ENCODE results near the gene TMEFF2. TPM values are rescaled to one million over a fixed set of nuclear protein-coding genes. Genes with fewer than 3 reads are reported as not detected.
A peak's percentile ranks its signal among the peaks of the same experiment; 100 is the strongest.

Gene TMEFF2, protein sequence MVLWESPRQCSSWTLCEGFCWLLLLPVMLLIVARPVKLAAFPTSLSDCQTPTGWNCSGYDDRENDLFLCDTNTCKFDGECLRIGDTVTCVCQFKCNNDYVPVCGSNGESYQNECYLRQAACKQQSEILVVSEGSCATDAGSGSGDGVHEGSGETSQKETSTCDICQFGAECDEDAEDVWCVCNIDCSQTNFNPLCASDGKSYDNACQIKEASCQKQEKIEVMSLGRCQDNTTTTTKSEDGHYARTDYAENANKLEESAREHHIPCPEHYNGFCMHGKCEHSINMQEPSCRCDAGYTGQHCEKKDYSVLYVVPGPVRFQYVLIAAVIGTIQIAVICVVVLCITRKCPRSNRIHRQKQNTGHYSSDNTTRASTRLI
- total RNA-seq: under 1 TPM in 1 of 6 donors, not detected in 5; 0.75 TPM
- polyA plus RNA-seq: under 1 TPM in 1 of 2 donors, not detected in 1; 0.05 TPM

DNA sequence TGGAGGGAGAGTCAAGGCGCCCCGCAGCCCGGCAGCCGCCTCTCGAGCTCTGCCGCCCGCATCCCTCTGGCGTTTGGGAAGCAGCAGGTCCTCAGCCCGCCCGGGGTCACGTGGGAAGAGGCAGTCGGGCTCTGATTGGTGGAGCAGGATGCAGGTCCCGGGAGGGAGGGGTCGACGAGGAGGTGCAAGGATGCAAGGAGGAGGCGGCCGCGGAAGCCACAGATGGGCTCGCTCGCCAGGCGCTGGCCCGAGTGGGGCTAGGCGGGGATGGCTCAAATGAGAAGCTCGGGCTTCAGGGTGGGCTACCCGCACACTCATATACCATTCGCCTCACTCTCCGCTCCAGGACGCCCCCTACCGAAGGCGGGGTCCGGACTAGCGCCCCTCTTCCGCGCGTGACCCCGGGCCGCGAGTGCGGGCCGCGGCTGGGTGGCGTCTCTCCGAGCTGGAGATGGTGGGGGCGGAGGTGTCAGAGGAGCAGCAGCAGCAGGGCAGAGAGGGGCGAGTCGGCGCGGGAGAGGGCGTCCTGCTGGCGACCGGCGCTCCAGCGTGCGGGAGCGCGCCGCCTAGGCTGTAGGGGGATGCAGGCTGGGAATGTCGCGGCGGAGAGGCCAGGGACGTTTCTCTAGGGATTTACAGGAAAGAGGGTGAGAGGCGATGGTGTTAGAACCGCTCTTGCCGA lies at the start of gene TMEFF2:
TMEFF2 (minus strand) TSS at position 68 of the 682 bp plus-strand sequence. CDS start 409 bp downstream, outside the sequence.
- FAIRE-seq (no peak), ATAC-seq (peak; percentile 57 to 71 (median 67)), DNase-seq (peak in 4 of 6 donors; percentile 25 to 83 (median 36))
- TF ChIP-seq, protein P1, sequence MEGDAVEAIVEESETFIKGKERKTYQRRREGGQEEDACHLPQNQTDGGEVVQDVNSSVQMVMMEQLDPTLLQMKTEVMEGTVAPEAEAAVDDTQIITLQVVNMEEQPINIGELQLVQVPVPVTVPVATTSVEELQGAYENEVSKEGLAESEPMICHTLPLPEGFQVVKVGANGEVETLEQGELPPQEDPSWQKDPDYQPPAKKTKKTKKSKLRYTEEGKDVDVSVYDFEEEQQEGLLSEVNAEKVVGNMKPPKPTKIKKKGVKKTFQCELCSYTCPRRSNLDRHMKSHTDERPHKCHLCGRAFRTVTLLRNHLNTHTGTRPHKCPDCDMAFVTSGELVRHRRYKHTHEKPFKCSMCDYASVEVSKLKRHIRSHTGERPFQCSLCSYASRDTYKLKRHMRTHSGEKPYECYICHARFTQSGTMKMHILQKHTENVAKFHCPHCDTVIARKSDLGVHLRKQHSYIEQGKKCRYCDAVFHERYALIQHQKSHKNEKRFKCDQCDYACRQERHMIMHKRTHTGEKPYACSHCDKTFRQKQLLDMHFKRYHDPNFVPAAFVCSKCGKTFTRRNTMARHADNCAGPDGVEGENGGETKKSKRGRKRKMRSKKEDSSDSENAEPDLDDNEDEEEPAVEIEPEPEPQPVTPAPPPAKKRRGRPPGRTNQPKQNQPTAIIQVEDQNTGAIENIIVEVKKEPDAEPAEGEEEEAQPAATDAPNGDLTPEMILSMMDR (IDR thresholded peaks at IDR 0.05): no peak
- no peaks in the 10 kb centered on the region for H3K9me3 ChIP-seq
- intact Hi-C loops (cut with DNase I): no loop called here
- H3K36me3 ChIP-seq: no peaks in the 10 kb centered on the region
- 2% methylated on average over 64 of the region's 64 CpGs for WGBS, 2 donors
- H3K4me1 ChIP-seq: peaks cover 0 to 20% (median 11%) of the 10 kb centered on the region in 3 donors
- H3K27me3 ChIP-seq: peaks cover 8 to 25% (median 14%) of the 10 kb centered on the region in 4 donors
- peak within 1 kb of the TSS in 3 of 4 donors; percentile 1 to 39 (median 26) for H3K4me3 ChIP-seq
- no peak within 1 kb of the TSS for H3K27ac ChIP-seq

DNA sequence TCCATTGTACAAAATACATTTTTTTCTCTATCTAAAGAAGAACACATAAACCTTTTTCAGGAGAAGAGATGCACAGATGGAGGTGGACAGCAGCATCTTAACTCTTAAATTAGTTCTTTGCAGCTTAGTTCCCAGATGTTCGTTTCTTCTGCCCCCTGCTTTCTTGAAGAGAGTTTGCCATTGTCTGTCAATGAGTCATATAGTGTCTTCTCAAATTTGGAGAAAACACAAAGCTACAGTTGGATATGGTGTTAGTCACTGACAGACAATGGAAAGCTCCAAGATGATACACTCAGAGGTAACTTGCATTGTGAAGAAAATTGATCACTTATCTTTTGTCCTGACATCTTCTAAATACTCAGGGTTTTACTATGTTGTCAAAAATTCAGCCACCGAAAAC lies 48.8 kb upstream of the TMEFF2 start:
- no peak overlapping the region for H3K27ac ChIP-seq
- 61 to 63% methylated on average over 2 of the region's 2 CpGs for WGBS, 2 donors
- no peaks in the 10 kb centered on the region for H3K4me1 ChIP-seq
- H3K27me3 ChIP-seq: no peaks in the 10 kb centered on the region
- no peak overlapping the region for H3K4me3 ChIP-seq
- no peaks in the 10 kb centered on the region for H3K36me3 ChIP-seq
- no peaks in the 10 kb centered on the region for H3K9me3 ChIP-seq
- DNase-seq: no peak
- intact Hi-C loops (cut with DNase I): no loop called here
- TF ChIP-seq, protein P1 (IDR thresholded peaks at IDR 0.05): no peak
- no peak for ATAC-seq
- no peak for FAIRE-seq

DNA sequence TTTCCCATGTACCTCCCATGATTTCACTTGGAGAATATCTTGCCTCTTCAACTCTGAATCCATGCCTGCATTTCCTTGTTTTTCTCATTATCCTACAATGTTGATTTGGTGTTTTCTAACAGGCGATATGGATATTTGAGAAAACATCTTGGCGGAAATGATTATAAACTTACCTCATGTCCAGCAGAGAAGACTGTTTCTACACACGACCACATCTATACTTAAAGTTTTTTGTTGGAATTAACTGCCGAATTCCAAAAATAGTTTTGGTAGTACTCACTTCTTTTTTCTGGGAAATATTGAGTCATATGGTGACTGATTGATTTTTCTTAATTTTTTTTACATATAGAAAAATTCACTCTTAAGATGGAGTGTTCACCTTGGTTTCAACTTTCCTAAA lies 41.4 kb upstream of the TMEFF2 start:
- FAIRE-seq (no peak), DNase-seq (no peak), ATAC-seq (no peak)
- no peak overlapping the region for H3K4me3 ChIP-seq
- H3K36me3 ChIP-seq: no peaks in the 10 kb centered on the region
- WGBS, 2 donors: 56 to 72% methylated on average over 4 of the region's 4 CpGs
- H3K9me3 ChIP-seq: no peaks in the 10 kb centered on the region
- intact Hi-C loops (cut with DNase I): no loop called here
- H3K27me3 ChIP-seq: no peaks in the 10 kb centered on the region
- no peaks in the 10 kb centered on the region for H3K4me1 ChIP-seq
- no peak overlapping the region for H3K27ac ChIP-seq
- TF ChIP-seq, protein P1 (IDR thresholded peaks at IDR 0.05): no peak

DNA sequence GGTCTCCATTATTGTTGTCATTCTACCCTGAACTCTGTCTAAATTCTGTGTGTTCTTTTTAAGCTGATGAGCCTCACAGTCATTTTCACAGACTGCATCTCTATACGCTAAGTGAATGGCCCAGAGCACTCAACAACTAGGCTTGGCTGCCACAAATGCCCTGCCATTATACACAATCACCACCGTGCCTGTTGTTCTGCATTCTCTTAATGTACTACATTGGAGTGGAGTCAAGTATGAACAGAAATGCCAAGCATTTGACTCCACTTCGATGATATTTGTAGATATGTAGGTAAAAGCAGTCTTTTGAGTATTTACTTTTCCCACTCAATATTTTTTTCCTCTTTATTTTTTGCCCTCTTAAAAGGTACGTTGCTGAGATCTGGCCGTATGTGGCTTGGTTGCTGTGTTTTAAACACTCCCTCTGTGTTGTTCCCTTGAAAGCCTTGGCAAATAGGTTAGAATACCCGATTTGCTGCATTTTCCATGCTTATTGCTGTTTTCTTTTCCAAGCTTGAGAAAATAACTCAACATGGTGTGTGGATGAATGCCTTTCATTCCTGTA lies 36.2 kb upstream of the TMEFF2 start:
- no peaks in the 10 kb centered on the region for H3K9me3 ChIP-seq
- intact Hi-C loops (cut with DNase I): no loop called here
- DNase-seq (no peak), FAIRE-seq (no peak), ATAC-seq (no peak)
- TF ChIP-seq, protein P1 (IDR thresholded peaks at IDR 0.05): no peak
- no peaks in the 10 kb centered on the region for H3K27me3 ChIP-seq
- 54 to 69% methylated on average over 6 of the region's 6 CpGs for WGBS, 2 donors
- H3K4me3 ChIP-seq: no peak overlapping the region
- H3K4me1 ChIP-seq: no peaks in the 10 kb centered on the region
- H3K27ac ChIP-seq: no peak overlapping the region
- no peaks in the 10 kb centered on the region for H3K36me3 ChIP-seq

All from pancreas (tissue), 10 donors.